C1 segment of cervical spinal cord (tissue), 14 donors: ENCODE data around the gene GPANK1.
A peak's percentile ranks its signal among the peaks of the same experiment; 100 is the strongest.

Source experiments
- DNase-seq, 14 donors: peaks; one replicate each; lab custom pipeline; 2025; lab: John Stamatoyannopoulos, UW

Gene GPANK1

DNA sequence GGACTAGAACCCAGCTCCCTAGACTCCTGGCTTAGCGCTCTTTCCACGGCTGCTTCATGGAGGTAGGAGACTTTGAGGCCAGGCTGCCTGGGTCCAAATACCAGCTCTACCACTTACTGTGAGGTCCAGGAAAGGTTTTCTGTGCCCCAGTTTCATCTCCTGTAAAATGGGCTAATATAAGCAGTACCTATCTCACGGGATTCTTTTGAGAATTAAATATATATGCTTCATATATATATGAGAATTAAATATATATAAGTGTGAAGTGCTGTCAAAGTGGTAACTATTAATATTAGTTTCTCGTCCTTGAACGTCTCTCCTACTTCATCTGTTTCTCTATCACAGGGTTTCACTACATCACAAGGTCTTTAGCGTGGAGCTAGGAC is 26.3 kb upstream of the GPANK1 start:
- DNase-seq: no peak

DNA sequence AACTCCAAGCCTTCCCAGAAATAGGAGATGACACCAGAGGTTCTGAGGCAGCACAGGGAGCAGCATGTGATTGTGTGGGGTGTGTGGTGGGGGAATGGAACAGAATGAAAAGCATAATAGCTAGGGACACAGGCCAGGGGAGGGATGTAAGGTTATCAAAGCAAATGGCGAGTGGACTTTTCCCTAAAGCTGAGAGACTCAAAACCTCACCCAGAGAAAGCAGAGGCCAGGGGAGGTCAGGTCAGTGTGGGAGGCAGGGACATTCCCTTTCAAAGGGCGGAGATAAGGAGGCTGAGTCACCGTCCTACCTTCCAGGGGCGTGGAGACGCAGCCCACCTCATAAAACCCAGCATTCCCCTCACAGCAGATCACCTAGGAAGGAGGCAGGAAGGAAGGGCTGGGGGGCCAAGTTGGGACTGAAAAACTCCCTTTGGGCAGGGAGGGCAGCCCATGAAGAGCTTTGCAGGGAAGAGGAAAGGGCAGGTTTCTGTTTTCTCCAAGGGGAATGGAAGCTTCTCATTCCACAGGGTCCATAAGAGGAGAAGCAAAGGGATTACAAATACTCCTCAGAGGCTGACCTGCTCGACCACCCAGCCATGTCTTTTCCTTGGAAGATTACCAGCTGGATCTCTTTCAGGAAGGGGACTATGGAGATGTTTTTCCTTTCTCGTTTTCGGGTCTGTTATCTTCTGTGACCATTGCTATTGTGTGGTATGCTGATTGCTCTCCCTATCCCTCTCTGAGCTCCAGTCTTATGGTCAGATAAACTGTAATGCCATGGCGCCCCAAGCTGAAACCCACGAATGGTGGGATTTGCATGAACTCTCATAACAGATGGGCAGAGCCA is 25.7 kb upstream of the GPANK1 start:
- DNase-seq: peak in 3 of 14 donors; percentile 3 to 21 (median 8)

DNA sequence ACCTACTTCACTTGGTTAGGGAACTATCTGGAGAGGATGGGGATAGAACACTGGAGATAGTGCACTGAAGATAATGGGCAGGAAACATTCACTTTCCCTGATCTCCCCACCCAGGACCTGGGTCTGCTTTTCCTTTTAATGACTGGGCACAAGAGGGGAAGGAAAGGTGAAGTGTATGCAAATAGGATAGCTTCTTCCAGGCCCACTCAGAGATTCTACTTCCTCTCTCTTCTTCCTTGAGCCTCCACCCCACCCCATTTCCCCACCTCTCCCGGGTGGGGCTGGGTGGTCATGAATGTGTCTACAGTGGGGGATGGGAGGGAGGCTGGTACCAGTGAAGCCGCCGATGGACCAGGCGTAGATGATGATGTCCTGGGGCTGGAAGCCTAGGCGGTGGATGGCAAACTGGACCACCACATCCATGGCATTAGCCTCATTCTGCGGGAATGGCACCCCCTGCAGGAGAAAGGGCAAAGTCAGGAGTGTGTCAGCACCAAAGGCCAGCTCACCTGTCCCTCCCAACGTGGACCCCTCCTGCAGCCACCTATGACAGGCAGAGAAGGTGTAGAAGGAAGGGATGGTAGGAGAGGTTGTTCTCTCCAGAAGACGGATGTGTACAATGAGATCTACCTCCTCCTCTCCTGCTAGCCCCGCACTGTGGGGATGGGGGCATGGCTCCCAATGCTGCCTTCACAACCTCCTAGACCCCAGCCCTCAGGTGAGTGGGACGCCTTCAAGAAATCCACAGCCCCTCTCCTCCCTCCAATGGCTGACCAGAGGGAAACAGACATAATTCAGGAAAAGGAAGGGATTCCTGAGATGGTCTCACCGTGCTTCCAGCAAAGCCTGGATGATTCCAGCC is 24.7 kb upstream of the GPANK1 start:
- DNase-seq: no peak

DNA sequence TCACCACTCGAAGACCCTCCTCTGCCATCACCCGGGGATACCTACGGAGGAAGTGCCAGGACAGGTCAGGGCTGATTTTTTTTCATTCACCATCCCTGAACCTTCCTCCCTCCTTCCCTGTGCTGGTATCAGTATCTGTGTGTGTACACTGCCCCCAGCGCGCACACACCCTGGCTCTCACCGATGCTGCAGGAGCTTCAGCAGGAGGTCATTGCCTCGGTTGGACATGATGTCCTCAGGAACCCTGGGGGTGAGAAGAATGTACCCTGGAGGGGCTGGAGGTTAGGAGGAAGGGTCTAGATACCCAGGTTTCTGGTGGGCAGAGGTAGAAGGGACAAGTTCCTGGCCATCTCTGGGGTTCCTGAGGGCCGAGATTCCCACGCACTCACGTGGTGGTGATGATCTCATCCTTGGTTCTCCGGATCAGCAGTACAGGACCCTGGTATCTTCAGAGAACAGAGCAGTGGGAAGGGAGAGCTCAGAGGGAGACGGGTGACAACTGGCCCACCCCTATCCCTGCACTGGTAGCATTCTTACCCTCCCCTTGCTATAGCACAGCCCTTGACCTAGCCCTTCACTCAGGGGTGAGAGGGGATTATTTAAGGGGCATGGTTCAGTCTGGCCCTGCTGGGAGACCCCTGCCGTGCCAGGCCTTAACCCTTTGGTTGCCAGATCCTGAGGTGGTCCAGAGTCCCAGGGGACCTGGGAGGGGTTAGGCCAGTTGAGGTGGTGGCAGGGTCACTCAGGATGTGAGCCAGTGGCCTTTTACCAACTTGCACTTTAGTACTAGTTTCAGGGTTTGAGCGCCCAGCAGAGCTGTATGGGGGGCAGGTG is 23.3 kb upstream of the GPANK1 start:
- no peak for DNase-seq

DNA sequence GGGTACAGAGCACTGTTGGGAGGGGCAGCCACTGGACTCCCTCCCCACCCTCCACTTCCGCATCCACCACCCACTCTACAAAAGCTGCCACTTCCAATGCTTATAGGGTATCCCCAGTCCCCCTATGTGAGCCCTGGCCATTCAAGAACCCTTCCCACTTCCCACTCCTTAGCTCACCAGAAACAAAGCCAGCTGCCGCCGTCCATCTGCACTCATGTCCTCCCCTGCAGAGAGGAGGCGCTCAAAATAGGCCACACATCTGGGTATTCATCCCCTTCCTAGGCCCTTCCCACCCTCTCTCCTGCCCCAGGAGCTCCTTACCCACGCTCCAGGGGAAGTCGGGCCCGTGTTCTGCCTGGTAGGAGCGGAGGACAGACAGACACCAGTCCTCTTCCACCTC is 22.5 kb upstream of the GPANK1 start:
- no peak for DNase-seq

DNA sequence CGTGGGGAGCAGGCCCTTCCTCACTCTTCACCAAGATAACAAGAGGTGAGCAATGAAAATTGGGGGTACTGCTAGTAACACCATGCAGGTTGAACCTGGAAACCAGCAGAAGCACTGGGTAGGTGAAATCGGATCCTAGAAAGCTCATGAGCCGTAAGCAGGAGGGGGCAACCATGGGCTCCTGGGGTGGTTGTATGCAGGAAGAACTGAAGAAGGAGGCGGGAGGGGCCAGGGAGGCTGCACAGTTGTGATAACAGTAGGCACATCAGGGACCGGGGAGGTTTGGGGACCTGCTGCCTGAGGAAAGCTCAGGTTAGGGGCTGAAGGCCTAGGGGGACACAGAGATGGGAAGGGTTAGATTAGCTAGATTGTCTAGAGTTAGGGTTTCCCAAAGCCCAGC is 21.7 kb upstream of the GPANK1 start:
- DNase-seq: no peak

DNA sequence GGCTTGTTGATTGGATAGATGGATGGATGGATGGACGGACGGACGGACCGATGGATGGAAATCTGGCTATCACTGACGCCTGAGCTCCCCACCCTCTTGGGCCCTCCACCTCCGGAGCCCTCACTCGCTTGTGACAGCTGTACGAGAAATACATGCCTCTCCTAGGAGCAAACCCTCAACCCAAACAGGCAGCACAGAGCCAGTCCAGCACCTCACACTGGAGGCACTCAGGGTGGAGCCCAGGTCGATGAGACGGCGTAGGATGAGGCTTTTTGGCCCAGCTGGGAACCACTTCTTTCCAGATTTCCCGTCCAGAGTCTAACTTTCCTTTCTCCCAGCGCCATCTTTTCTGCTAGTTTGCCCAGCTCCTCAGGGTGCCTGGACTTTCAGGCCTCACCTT is 18.8 kb upstream of the GPANK1 start:
- no peak for DNase-seq

DNA sequence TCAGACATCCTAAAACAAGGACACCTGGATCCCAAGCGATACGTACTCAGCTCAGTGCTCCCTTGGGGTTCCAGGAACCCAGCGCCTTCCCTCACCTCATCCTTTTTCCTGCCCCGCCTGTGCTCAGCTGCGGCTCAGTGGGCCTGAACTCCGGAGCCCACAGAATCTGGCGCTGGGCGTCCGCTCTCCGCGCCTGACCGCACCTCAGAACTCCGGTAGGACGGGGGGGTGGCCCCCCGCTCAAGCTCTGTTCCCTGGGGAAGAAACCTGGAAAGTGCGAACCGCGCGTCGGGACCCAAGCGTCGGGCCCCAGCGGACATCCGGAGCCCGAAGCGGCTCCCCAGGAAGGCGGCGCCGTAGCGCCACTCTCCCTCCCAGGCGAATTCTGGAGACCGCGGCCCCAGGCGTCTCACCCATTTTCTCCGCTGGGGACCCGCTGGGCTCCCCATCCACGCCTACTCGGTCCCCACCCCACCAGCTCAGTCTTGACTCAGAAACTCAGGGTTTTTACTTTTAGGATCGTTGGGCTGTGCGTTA is 16.4 kb upstream of the GPANK1 start:
- DNase-seq: peak in 7 of 14 donors; percentile 13 to 59 (median 33)

DNA sequence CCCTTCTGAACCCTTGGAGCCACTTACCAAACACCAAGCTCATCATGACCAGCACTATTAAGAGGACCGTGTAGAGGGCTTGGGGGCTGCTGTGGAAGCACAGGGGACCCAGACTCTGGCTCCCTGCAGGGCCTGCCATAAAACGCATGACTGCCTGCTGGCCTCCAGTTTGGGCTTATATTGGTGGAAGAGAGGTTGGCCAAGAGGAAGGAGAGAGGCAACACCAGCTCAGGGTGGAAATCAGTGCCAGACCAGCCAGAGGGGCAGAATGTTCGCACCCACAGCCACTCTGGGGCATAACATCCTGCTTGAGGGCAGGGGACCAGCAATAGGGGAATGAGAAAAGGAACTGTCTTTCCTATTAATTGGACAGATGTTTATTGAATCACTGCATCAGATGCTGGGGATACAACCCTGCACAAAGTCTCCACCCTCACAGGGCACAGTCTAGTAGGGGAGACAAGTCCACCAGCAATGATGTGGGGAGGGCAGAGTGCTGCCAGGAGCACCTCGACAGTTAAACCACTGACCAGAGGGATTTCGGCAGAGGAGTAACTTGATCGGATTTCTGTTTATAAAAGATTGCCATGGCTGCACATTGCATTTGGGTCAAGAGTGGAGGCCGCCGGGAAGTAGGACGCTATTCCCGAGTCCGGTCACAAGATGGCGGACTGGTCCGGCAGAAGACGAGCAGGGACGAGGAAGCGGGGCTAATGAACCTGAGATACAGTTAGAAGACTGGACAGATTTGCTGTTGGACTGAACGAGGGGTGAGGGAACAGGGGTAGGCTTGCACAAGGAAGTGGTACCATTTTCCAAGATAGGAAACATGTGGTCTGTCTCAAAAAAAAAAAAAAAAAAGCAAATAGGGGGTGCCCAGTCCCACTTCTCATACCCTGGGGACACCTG is 15.7 kb upstream of the GPANK1 start, which contains the start of gene LY6G5C:
TSS of gene LY6G5C (minus strand) at position 842 of the 909 bp plus-strand sequence. CDS start at position 148, 694 bp downstream.
- peak; percentile 6 to 77 (median 58) for DNase-seq

DNA sequence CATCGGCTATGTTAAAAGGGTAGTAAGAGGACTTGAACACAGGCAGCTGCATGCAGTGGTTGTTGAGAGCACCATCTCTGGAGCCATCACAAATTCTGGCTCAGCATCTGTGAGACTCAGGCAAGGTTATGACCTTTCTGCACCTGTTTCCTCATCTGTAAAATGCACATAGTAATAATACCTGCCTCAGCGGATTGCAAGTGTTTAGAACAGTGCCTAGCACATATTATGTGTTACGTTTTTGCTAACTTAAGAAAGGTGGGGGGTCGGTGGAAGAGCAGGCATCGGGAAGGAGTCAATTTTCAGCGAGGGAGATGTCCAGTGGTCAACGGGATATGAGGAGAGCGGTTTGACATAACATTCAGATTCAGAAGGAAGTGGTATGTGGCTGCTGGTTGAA is 13.2 kb upstream of the GPANK1 start:
- DNase-seq: no peak

DNA sequence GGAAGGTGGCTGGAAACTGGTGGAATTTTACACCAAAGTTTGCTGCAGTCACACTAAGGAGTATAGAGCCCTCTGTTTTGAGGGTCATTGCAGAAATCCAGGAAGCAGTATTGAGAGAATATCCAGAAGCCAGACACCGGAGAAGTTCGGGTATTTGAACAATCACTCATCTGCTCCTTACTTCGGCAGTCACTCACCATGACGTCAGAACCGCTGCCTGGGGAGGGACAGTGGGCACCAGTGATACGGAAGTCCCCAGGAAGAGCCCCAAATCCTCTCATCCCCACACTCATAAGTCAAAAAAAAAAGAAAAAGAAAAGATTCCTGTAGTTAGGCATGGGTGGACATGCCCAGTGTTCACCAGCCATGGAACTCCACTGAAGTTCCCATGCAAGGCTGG is 12.1 kb upstream of the GPANK1 start:
- no peak for DNase-seq

DNA sequence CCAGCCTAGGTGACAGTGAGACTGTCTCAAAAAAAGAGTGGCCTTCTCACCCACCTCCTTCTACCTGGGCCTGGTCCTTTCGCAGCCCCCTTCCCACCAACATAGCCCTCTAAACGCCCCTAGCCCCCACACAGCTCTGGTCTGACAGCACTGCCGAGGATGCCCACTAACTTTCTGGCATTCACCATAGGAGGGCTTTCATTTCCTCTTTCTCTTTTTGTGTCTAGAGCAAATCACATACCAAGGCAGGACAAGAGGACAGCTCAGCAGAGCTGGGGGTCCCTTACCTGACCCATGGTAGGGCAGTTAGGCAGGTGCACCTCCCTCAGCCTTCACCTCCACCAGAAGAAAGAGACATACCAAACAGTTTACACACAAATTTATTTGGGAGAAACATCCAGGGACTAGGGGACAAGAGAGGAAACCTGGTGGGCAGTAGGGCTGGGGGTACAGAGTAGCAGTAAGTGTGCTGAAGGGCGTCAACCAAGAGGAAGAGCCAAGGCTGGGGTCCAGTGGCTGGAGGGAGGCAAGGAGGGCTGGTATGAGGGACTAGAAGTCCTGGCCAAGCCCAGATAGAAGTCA is 11.6 kb upstream of the GPANK1 start:
- no peak for DNase-seq

DNA sequence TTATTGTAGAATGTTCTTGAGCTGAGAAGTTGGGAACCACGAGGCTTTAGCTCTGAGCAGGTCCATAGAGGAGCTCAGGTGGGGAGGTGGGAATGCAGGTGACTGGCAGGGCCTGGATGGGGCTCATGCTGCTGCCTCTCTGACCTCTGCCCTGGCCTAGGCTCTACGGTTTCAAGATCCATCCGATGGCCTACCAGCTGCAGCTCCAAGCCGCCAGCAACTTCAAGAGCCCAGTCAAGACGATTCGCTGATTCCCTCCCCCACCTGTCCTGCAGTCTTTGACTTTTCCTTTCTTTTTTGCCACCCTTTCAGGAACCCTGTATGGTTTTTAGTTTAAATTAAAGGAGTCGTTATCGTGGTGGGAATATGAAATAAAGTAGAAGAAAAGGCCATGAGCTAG is 4.9 kb upstream of the GPANK1 start, which contains the start of gene LY6G5B:
TSS of gene LY6G5B (plus strand) at position 301 of the 400 bp plus-strand sequence. CDS start 975 bp downstream, outside the sequence.
- no peak for DNase-seq

DNA sequence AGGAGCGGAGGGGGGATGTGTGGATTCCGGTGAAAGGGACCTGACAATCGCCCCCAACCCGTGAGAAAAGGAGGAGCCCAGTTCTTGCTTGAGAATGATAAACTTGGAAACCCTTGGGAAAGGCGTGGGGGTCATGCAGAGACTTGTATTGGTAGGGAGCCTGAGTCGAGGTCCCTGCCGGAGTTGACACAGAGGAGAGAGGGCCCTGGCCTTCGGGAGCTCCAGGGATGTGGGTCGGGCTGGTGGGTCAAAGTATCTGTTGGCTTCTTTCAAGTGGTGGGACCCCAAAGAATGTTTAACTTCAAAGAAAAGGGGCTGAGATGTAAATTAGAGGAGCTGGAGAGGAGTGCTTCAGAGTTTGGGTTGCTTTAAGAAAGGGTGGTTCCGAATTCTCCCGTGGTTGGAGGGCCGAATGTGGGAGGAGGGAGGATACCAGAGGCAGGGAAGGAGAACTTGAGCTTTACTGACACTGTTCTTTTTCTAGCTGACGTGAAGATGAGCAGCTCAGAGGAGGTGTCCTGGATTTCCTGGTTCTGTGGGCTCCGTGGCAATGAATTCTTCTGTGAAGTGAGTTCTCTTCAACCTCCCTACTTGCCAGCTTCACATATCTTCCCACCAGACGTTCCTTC is 1.7 kb upstream of the GPANK1 start:
- no peak for DNase-seq

DNA sequence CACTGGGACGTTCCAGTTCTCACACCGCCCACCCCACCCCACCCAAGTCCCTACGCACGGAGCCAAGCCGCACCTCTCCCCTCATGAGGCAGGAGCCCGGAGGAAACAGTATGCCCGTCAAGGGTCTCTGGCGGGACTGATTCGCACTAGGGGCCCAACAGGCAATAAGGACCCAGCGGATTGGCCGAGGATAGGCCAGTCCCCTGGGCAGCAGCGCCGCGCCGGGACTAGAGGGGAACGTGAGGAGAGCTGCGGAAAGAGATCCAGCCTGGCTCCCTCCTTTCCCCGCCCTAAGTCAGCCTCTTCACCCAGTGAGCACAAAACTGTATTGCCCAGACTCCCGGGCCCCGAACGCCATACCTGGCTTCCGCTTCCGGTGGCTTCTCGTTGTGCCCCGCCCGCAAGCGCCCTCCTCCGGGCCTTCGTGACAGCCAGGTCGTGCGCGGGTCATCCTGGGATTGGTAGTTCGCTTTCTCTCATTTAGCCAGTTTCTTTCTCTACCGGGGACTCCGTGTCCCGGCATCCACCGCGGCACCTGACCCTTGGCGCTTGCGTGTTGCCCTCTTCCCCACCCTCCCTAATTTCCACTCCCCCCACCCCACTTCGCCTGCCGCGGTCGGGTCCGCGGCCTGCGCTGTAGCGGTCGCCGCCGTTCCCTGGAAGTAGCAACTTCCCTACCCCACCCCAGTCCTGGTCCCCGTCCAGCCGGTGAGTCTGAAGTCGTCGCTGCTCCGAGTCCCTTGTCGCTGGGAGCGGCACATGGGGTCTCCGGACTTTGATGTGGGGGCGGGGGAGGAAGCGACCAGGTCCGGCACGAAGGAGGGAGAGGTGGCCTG is 922 bp upstream of the GPANK1 start, which contains the start of gene CSNK2B:
TSS of gene CSNK2B (plus strand) at position 580 of the 836 bp plus-strand sequence. CDS start 752 bp downstream, outside the sequence.
- DNase-seq: peak; percentile 92 to 99 (median 98)

DNA sequence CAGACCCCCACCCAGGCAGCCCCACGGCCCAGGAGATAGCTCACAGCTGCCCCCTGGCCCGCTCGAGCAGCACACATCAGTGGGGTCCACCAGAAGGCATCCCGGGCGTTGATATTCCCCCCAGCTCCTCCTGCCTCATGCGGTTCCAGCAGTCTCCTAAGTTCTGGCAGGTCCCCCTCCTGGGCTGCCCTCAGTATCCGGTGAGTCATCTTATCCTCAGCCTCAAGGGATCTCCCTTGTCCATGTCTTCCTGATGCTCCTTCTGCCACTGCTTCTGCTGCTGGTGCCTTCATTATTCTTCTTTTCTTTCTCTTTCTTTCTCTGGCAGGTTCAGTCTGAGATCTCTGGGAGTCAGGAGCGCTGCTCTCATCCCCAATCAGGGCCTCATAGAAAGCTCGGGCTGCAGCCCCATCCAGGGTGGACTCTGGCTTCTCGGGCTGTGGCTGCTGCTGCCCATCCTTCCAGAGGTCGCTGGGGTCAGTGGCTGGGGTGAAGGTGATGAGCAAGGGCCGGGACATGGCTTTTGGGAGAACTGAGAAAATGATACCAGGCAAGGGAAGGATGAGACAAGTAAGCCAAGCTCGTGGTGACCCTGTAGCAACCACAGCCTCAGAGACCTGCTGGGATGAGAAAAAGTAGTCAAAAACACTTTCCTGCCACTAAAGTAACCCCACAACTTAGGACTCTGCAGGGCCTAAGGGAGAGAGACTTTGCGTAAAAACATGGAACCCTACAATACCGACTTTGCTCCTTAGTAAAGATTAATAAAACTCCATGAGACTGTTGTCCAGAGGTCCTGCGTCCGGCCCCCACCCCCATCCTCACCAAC is 622 bp downstream of the GPANK1 start:
- peak in 2 of 14 donors; percentile 18 to 24 for DNase-seq
